ENCODE data around the gene SLC16A3. TPM values are rescaled to one million over a fixed set of nuclear protein-coding genes. Genes with fewer than 3 reads are reported as not detected.
A peak's percentile ranks its signal among the peaks of the same experiment; 100 is the strongest.

Gene SLC16A3
- total RNA-seq, 1 donor from 2014 or later = 15.6 TPM

- no peak for TF ChIP-seq CTCF (IDR thresholded peaks at IDR 0.05; ENCODE audit: partially characterized antibody, unreplicated experiment)
- peaks cover 22% of the 10 kb centered on the region for H3K4me1 Mint-ChIP-seq (ENCODE audit: low read depth, unreplicated experiment)
- H3K36me3 Mint-ChIP-seq (ENCODE audit: unreplicated experiment) = peaks cover 17% of the 10 kb centered on the region
- DNase-seq = no peak
- peaks cover 16% of the 10 kb centered on the region for H3K27me3 Mint-ChIP-seq (ENCODE audit: unreplicated experiment)
- H3K4me3 Mint-ChIP-seq (ENCODE audit: unreplicated experiment) = no peak overlapping the region
- no peak overlapping the region for H3K27ac Mint-ChIP-seq (ENCODE audit: unreplicated experiment)
- H3K9me3 Mint-ChIP-seq (ENCODE audit: unreplicated experiment) = peaks cover 8% of the 10 kb centered on the region
Observed at GRCh38 chr17:82263641-82264040, 34.8 kb downstream of the SLC16A3 start.

- Mint-ChIP-seq H3K4me1 (ENCODE audit: low read depth, unreplicated experiment) (peaks cover 32% of the 10 kb centered on the region), H3K9me3 (ENCODE audit: unreplicated experiment) (peaks cover 9% of the 10 kb centered on the region), H3K27me3 (ENCODE audit: unreplicated experiment) (peaks cover 6% of the 10 kb centered on the region), H3K36me3 (ENCODE audit: unreplicated experiment) (peaks cover 5% of the 10 kb centered on the region), H3K27ac (ENCODE audit: unreplicated experiment) (no peak overlapping the region), H3K4me3 (ENCODE audit: unreplicated experiment) (no peak overlapping the region)
- TF ChIP-seq CTCF (IDR thresholded peaks at IDR 0.05; ENCODE audit: partially characterized antibody, unreplicated experiment) = no peak
- no peak for DNase-seq
Observed at GRCh38 chr17:82266142-82266541, 37.3 kb downstream of the SLC16A3 start.

- Mint-ChIP-seq H3K4me1 (ENCODE audit: low read depth, unreplicated experiment) (peaks cover 33% of the 10 kb centered on the region), H3K4me3 (ENCODE audit: unreplicated experiment) (peak overlapping the region; percentile 17), H3K27me3 (ENCODE audit: unreplicated experiment) (peaks cover 5% of the 10 kb centered on the region), H3K36me3 (ENCODE audit: unreplicated experiment) (peaks cover 6% of the 10 kb centered on the region), H3K27ac (ENCODE audit: unreplicated experiment) (peak overlapping the region; percentile 52), H3K9me3 (ENCODE audit: unreplicated experiment) (peaks cover 6% of the 10 kb centered on the region)
- no peak for DNase-seq
- TF ChIP-seq CTCF (IDR thresholded peaks at IDR 0.05; ENCODE audit: partially characterized antibody, unreplicated experiment) = no peak
Observed at GRCh38 chr17:82267575-82268379, 38.9 kb downstream of the SLC16A3 start.

GRCh38 chr17:82269138-82269881, 40.5 kb downstream of the SLC16A3 start:
- Mint-ChIP-seq H3K36me3 (ENCODE audit: unreplicated experiment) (peaks cover 5% of the 10 kb centered on the region), H3K27me3 (ENCODE audit: unreplicated experiment) (peaks cover 5% of the 10 kb centered on the region), H3K4me1 (ENCODE audit: low read depth, unreplicated experiment) (peaks cover 33% of the 10 kb centered on the region), H3K9me3 (ENCODE audit: unreplicated experiment) (peaks cover 6% of the 10 kb centered on the region), H3K4me3 (ENCODE audit: unreplicated experiment) (peak overlapping the region; percentile 64), H3K27ac (ENCODE audit: unreplicated experiment) (peak overlapping the region; percentile 43)
- TF ChIP-seq CTCF (IDR thresholded peaks at IDR 0.05; ENCODE audit: partially characterized antibody, unreplicated experiment) = no peak
- no peak for DNase-seq

Measured in glutamatergic neuron (in vitro differentiated cells).